Lower lobe of right lung (tissue), 2 donors: Measurements from ENCODE around the gene TRIM8. TPM values are rescaled to one million over a fixed set of nuclear protein-coding genes. Genes with fewer than 3 reads are reported as not detected.
A peak's percentile ranks its signal among the peaks of the same experiment; 100 is the strongest.

Experiments used
- ATAC-seq, 2 donors: fragments of 200-7000 bp; cut with Tn5 transposase; one replicate each; pipeline ENCODE4 v1.9.1; 2020 to 2022; ENCODE audit warnings: mild to moderate bottlenecking in 2 of 2, moderate library complexity in 2 of 2
- DNase-seq: peaks from one replicate; pipeline ENCODE4 v3.0.0-alpha.2; 2020
- H3K27ac ChIP-seq: fragments of 200-600 bp; one replicate; pipeline ENCODE4 v1.8.0; 2022
- H3K27me3 ChIP-seq: fragments of 200-600 bp; one replicate; pipeline ENCODE4 v1.8.0; 2022; ENCODE audit warnings: low read depth
- H3K36me3 ChIP-seq: fragments of 200-600 bp; one replicate; pipeline ENCODE4 v1.8.0; 2022; ENCODE audit warnings: mild to moderate bottlenecking
- H3K4me1 ChIP-seq: fragments of 200-600 bp; one replicate; pipeline ENCODE4 v1.8.0; 2022
- H3K4me3 ChIP-seq: fragments of 200-600 bp; one replicate; pipeline ENCODE4 v1.8.0; 2022; ENCODE audit warnings: mild to moderate bottlenecking
- H3K9me3 ChIP-seq: fragments of 200-600 bp; one replicate; pipeline ENCODE4 v1.8.0; 2022
- intact Hi-C: fragments of 100-400 bp; cut with DNase I; formaldehyde crosslinking; loops from one replicate; pipeline ENCODE4 v1.11.0; 2022
- total RNA-seq: library from RNA; stranded (reverse); fragmentation: NEBNext Ultra II Directional; extraction: Animal tissue kit (Norgen Biotek cat#: 25700); gene quantifications from one replicate; pipeline ENCODE4 v1.2.1, GENCODE V29; 2021
- TF ChIP-seq, protein P1 (sequence below): fragments of 200-600 bp; IDR thresholded peaks from one replicate; pipeline ENCODE4 v1.8.0; 2022; ENCODE audit warnings: antibody characterized with exemption, mild to moderate bottlenecking
- donor health status: DM: no; HTN: yes; CAD: no; lungs with severe emphysema.

The TRIM8 gene
- total RNA-seq, 1 donor from 2014 or later, result 142 TPM

DNA sequence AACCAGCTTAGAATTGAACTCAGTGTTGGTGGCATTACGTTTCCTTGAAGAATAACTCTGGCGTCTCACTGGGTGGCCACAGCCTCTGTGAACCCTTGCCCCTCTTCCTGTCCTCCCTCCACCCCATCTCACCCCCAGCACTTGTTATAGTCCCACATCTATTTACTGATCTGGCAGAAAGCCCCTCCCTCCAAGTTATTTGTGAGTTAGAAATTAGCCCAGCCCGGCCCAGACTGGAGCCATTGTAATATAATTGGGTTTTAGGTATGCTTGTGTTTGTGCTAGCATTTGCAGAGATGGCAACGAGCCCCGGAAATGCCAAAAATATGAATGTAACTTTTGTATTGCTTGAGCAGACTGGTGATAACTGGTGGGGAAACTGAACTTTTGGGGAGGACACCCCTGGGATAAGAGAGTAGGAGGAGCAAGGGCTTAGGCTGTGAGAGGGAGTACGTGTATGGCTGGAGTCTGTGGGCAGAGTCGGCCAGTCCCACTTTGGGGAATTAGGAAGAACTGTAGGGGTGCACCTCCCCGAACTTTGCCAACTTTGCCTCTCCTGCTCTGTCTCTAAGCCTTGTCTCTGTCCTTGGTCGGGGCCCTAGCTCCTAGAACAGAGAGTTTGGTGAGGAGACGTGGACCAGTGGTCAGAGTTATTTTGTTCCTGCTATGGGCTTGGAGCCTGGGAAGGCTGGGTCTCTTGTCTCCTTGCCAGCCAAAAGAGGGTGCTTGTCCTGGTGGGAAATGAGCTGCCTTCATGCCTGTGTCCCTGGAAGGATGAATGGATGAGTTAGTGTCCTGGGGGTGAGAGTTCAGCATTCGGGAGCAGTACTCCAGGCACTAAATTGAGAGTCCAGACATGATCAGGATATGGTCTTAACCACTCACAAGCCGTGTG lies 19.3 kb upstream of the TRIM8 start:
- no peaks in the 10 kb centered on the region for H3K27me3 ChIP-seq
- no peak overlapping the region for H3K27ac ChIP-seq
- no peak overlapping the region for H3K4me3 ChIP-seq
- DNase-seq (peak; percentile 10), ATAC-seq (no peak)
- intact Hi-C loops, result no loop called here
- H3K4me1 ChIP-seq, result peaks cover 76% of the 10 kb centered on the region
- H3K9me3 ChIP-seq, result no peaks in the 10 kb centered on the region
- TF ChIP-seq, protein P1, sequence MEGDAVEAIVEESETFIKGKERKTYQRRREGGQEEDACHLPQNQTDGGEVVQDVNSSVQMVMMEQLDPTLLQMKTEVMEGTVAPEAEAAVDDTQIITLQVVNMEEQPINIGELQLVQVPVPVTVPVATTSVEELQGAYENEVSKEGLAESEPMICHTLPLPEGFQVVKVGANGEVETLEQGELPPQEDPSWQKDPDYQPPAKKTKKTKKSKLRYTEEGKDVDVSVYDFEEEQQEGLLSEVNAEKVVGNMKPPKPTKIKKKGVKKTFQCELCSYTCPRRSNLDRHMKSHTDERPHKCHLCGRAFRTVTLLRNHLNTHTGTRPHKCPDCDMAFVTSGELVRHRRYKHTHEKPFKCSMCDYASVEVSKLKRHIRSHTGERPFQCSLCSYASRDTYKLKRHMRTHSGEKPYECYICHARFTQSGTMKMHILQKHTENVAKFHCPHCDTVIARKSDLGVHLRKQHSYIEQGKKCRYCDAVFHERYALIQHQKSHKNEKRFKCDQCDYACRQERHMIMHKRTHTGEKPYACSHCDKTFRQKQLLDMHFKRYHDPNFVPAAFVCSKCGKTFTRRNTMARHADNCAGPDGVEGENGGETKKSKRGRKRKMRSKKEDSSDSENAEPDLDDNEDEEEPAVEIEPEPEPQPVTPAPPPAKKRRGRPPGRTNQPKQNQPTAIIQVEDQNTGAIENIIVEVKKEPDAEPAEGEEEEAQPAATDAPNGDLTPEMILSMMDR, result no peak
- H3K36me3 ChIP-seq, result peaks cover 3% of the 10 kb centered on the region

DNA sequence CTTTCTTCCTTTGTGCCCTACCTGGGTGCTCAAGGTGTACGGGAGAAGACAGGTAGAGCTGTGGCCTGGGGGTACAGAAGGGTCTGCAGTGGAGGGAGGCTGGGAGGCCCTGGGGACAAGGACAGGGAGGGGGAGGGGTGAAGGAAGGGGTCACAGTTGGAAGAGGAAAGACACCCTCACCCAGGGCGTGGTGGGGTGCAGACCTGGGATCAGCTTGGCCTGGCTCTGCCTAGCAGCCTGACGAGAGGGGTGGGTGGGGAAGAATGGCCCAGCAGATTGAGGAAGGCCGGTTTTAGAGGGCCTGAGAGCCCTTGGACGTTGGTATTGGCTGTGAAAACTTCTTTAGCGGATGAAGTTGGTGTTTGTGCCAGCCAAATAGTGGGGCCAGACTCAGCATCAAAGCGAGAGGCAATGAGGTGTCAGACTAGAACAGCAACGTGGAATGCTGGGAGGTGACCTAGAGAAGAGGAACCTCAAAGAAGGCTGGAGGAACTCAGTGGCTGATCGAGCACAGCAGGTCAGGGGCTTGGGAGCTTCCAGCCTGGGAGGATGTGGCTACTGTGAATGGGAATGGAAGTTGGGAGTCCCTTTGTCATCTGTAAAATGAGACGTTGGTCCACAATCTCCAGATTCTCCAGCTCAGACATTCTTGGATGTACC lies 18.1 kb upstream of the TRIM8 start:
- H3K4me3 ChIP-seq, result no peak overlapping the region
- peak; percentile 32 for DNase-seq
- no peak for ATAC-seq
- peaks cover 64% of the 10 kb centered on the region for H3K4me1 ChIP-seq
- no peaks in the 10 kb centered on the region for H3K27me3 ChIP-seq
- peaks cover 10% of the 10 kb centered on the region for H3K36me3 ChIP-seq
- TF ChIP-seq, protein P1, result no peak
- intact Hi-C loops, result no loop called here
- H3K9me3 ChIP-seq, result no peaks in the 10 kb centered on the region
- peak overlapping the region; percentile 87 for H3K27ac ChIP-seq

DNA sequence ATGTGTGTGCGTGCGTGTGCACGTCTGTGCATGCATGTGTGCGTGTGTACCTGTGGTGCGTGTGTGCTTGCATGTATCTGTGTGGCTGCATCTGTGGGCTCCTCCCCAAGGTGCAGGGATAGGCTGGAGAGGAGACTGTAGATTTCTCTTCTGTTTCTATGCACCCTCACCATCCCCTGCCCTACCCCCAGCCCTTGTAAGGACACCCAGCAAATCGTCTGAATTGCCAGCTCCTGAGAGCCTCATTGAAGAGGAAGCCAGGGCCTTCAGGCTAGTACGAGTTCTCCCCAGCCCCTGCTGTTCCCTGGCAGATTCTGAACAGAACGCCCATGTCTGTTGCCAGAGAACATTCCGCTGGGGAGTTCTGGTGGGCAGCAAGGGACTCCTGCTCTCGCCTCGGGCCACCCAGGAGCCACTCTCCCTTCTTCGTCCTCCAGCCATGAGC lies 17.0 kb upstream of the TRIM8 start:
- DNase-seq, result no peak
- no peaks in the 10 kb centered on the region for H3K9me3 ChIP-seq
- intact Hi-C loops, result no loop called here
- peak overlapping the region; percentile 87 for H3K27ac ChIP-seq
- ATAC-seq, result no peak
- H3K4me1 ChIP-seq, result peaks cover 60% of the 10 kb centered on the region
- no peaks in the 10 kb centered on the region for H3K27me3 ChIP-seq
- H3K36me3 ChIP-seq, result peaks cover 10% of the 10 kb centered on the region
- no peak overlapping the region for H3K4me3 ChIP-seq
- TF ChIP-seq, protein P1, result no peak

DNA sequence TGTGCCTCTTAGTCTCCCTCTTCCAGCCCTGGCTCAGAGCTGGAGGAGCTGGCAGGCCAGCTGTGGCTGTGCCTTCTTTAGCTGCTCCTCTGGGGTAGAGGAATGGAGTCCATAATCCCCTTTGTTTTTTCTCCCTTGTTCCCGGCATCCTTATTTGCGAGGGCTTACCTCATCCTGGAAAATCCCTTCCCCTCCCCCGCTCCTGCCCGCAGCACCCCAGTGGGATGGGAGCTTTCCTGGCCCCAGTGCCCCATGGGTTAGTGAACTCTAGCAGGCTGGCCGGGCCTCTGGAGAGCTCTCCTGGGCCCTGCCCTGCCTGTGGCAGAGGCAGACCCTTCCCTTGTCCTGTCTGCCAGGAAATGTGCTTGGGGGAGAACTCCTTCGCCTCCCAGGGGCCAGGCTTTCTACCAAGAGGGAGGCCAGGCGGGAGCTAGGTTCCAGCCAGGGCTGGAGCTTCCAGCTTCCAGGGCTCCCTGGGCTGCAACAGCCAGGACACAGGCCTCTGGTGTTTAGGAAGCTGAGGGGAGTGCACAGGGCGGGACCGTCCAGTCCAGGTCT lies 16.5 kb upstream of the TRIM8 start:
- Histone ChIP-seq H3K4me3 (no peak overlapping the region), H3K27ac (peak overlapping the region; percentile 87), H3K36me3 (peaks cover 10% of the 10 kb centered on the region), H3K27me3 (no peaks in the 10 kb centered on the region), H3K9me3 (no peaks in the 10 kb centered on the region), H3K4me1 (peaks cover 61% of the 10 kb centered on the region)
- TF ChIP-seq, protein P1, result no peak
- DNase-seq, result peak; percentile 62
- intact Hi-C loops, result no loop called here
- peak; percentile 71 to 83 for ATAC-seq

DNA sequence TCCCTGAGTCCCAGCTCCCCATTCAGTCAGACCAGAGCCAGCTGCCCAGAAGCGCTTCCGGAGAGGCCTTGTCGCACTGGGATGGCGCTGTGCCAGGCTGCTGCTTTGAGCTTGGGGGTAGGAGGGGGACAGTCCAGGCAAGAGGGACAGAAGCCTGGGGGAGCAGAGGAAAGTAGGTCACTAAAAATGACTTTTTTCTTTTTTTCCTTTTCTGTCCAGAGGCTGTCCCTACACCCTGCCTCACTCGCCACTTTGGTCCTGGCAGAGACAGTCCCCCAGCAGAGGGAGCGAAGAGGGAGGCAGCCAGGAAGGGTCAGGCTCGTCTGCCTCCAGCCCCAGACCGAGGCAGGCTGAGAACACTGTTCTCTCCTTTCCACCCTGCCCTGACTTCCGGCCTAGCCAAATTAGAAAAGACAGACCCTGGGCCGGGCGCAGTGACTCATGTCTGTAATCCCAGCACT lies 15.8 kb upstream of the TRIM8 start:
- TF ChIP-seq, protein P1, result no peak
- intact Hi-C loops, result no loop called here
- peak; percentile 69 for DNase-seq
- peak overlapping the region; percentile 87 for H3K27ac ChIP-seq
- peaks cover 10% of the 10 kb centered on the region for H3K36me3 ChIP-seq
- peak; percentile 2 to 35 for ATAC-seq
- peaks cover 68% of the 10 kb centered on the region for H3K4me1 ChIP-seq
- H3K4me3 ChIP-seq, result no peak overlapping the region
- H3K9me3 ChIP-seq, result no peaks in the 10 kb centered on the region
- no peaks in the 10 kb centered on the region for H3K27me3 ChIP-seq
